Omental fat pad (tissue), 4 donors: ENCODE data around the gene CIPC. TPM values are rescaled to one million over a fixed set of nuclear protein-coding genes. Genes with fewer than 3 reads are reported as not detected.
A peak's percentile ranks its signal among the peaks of the same experiment; 100 is the strongest.

Experiments used
- ATAC-seq: fragments of 150-250 bp; one replicate; pipeline ENCODE4 v1.9.1; 2016; ENCODE audit warnings: mild to moderate bottlenecking, moderate library complexity; ENCODE audit not compliant: low FRiP score
- DNase-seq: peaks from one replicate; pipeline ENCODE4 v3.0.0-alpha.2; 2019; ENCODE audit warnings: low spot score
- total RNA-seq, 4 donors: library from RNA; depleted of rRNA; stranded (reverse); fragments of >200 nt; gene quantifications; one replicate each; pipeline ENCODE4 v1.1.0, GENCODE V29; 2016
- TF ChIP-seq, protein P1 (sequence below), 3 donors: fragments of 450-650 bp; IDR thresholded peaks; one replicate each; pipeline ENCODE4 v1.5.1; 2016 to 2017; ENCODE audit warnings: antibody characterized with exemption in 3 of 3, mild to moderate bottlenecking in 3 of 3, moderate library complexity in 2 of 3

CIPC gene, protein sequence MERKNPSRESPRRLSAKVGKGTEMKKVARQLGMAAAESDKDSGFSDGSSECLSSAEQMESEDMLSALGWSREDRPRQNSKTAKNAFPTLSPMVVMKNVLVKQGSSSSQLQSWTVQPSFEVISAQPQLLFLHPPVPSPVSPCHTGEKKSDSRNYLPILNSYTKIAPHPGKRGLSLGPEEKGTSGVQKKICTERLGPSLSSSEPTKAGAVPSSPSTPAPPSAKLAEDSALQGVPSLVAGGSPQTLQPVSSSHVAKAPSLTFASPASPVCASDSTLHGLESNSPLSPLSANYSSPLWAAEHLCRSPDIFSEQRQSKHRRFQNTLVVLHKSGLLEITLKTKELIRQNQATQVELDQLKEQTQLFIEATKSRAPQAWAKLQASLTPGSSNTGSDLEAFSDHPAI
- 10 to 100 TPM; 34.2 to 47.3 (median 40.3) TPM for total RNA-seq

DNA sequence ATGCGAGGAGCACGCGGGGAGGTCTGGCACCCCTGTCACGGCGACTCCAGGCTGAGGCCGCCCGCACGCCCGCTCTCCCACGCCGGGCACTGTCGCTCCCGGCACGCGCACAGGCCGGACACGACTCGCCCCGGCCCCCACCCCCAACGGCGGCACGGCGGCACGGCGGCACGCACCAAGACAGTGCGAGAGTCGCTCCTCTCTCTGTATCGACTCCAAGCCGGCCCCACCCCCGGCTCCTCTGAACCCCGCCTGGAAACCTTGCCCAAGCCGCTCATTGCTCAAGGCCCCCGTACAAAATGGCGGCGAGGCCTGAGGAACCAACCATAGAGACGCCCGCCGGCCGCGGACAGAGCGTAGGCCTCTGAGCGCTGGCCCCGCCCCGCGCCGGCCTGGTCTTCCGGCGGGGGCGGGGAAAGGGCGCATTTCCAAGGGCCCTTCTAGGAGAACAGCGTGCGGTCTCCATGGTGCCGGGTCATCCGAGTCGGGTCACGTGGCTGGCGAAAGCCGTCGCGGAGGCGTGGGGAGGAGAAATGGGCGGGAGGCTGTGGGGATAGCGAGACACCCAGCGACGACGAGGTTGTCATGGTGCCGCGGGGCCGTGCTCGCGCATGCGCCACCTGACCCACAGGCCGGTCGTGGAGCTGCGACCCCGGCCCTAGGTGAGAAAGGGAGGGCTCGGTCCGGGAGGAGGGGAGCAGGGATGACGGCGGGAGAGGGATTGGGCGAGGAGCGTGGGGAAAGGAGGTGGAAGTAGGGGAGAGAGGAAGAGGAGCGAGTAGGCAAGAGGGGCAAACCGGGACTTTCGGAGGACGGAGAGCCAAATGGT, at the start of gene CIPC:
Gene CIPC (plus strand): TSS at position 559 of the 829 bp plus-strand sequence. CDS start 7,451 bp downstream, outside the sequence.
- TF ChIP-seq, protein P1, sequence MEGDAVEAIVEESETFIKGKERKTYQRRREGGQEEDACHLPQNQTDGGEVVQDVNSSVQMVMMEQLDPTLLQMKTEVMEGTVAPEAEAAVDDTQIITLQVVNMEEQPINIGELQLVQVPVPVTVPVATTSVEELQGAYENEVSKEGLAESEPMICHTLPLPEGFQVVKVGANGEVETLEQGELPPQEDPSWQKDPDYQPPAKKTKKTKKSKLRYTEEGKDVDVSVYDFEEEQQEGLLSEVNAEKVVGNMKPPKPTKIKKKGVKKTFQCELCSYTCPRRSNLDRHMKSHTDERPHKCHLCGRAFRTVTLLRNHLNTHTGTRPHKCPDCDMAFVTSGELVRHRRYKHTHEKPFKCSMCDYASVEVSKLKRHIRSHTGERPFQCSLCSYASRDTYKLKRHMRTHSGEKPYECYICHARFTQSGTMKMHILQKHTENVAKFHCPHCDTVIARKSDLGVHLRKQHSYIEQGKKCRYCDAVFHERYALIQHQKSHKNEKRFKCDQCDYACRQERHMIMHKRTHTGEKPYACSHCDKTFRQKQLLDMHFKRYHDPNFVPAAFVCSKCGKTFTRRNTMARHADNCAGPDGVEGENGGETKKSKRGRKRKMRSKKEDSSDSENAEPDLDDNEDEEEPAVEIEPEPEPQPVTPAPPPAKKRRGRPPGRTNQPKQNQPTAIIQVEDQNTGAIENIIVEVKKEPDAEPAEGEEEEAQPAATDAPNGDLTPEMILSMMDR (IDR thresholded peaks at IDR 0.05): no peak
- peak; percentile 98 for DNase-seq

DNA sequence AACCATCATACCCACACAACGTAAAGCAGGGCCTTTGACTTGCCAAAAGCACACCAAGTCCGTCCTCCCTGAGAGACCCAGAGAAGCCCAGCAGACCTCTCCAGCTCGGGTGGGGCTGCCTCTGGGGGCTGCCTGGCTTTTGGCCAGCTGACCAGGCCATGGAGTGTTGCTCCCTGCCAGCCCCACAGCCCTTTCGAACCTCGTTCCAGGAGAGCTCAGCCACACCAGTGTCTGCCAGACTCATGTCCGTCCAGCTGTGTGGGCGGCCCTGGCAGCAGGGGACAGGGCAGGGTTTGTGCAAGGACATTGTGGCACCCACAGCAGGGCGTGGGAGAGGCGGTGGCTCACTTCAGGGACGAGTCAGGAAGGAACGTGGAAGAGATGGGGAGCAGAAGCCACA, 46.9 kb upstream of the CIPC start:
- no peak for DNase-seq
- TF ChIP-seq, protein P1 (IDR thresholded peaks at IDR 0.05): no peak
- ATAC-seq: no peak

More for the DNA sequence above, at the start of gene CIPC:
- ATAC-seq: peak; percentile 98

DNA sequence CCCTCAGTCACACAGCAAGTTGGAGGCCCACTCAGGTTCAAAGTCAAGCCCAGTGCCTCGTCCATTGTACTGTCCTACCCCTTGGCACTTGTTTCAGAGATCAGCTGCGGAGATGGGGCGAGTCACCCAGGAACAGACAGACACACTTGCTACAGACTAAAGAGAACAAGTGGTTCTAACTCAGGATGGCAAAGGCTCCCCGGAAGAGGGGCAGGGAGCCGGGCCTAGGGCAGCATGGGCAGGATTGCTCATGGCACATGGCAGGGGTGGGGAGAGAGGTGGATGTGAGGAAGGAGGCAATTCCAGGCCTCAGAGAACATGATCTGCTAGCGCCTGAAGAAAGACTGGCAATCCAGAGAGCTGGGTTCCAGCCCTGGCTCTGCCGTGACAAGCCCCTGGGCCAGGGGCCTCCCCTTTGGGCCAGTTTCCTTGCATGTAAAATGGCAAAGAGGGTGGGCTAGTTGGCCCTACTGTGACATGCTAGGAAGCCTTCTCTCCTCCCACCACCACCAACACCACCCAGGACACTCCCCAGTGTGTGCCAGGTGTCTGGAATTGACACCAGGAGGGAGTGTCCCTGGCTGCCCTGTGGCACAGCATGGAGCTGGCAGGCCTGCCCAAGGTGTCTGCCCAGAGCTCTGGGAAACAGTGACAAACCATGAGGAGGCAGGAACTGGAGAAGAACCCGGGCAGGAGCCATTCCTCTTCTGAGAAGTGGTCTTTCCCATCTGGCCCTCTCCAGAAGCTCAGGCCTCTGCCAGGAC, 45.6 kb upstream of the CIPC start:
- DNase-seq: no peak
- TF ChIP-seq, protein P1 (IDR thresholded peaks at IDR 0.05): no peak

DNA sequence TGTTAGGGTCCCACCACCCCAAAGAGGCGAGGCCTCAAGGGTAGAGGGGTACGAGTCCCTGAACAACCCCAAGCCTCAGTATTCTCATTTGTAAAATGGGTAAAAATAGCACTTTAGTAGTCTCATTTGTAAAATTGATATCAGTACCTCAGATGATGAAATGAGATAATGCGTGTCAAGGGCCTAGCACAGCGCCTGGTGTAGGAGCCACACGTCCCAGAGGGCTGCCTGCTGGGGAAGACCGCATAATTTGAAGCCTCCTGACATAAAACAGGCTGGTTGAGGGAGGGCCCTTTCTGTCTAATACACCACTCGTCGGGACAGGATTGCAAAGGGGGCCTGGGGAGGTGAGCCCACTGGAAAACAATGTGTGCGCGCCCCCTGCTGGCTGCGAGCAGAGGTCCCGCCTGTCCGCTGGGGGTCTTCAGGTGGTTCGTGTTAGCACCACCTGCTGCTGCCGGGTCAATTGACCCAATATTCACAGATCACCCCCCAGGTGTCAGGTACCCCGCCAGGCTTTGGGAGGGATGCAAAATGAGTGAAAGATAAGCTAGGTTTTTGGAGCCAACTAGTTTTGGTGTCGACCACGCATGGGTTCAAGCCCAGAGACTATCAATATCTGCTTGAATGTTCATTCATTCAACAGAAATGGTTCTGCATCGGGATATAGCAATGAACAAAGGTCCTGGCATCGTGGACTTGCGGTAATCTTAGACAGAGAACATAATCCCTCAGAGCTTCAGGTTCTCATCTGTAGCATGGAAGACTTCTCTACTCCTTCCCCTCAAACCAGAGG, 44.8 kb upstream of the CIPC start:
- peak; percentile 82 for ATAC-seq

More for the DNA sequence above, 45.6 kb upstream of the CIPC start:
- peak; percentile 16 for ATAC-seq

DNA sequence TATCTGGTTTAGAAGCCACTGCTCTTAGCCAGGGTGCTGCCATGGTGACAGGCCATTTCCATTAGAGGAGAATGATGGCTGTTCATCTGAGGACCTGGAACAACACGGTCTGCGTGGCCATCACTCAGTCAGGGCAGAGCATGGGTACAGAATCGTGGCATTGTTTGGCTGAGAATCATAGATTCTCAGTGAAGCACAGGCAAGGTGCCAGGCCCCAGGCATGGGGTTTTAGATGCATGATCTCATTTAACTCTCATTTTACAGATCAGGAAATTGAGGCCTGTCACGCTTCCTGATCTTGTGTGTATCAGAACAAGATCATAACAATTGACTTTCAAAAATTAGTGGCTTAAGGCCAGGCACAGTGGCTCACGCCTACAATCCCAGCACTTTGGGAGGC, 42.8 kb upstream of the CIPC start:
- TF ChIP-seq, protein P1 (IDR thresholded peaks at IDR 0.05): no peak
- no peak for DNase-seq

More for the DNA sequence above, 44.8 kb upstream of the CIPC start:
- TF ChIP-seq, protein P1 (IDR thresholded peaks at IDR 0.05): peak in 2 of 3 donors; percentile 79 to 89
- peak; percentile 73 for DNase-seq

DNA sequence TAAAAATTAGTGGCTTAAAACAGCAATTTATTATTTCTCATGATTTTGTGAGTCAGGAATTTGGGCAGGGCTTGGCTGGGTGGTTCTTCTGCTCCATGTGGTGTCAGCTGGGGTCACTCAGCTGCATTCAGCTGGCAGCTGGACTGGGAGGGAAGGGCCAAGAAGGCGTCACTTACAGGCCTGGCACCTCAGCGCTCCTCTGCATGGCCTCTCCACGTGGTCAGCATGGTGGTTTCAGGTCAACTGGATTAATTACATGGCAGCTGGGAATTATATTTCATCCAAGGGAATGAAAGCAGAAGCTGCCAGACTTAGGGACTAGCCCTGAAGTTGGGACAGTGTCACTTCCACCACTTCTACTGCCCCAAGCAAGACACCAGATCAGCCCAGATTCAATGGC, 42.1 kb upstream of the CIPC start:
- TF ChIP-seq, protein P1 (IDR thresholded peaks at IDR 0.05): no peak
- no peak for DNase-seq
- ATAC-seq: no peak

More for the DNA sequence above, 42.8 kb upstream of the CIPC start:
- no peak for ATAC-seq
